ENCODE data around the gene THRAP3. TPM values are rescaled to one million over a fixed set of nuclear protein-coding genes. Genes with fewer than 3 reads are reported as not detected.

The THRAP3 gene
- total and polyA plus RNA-seq, 9 of the 15 experiments (the other 6 are each of a cell fraction or from before 2014, with no cell fraction given) = 66.2 to 135 (median 113) TPM

- peak; percentile 86 for TF ChIP-seq ATF3 (IDR thresholded peaks at IDR 0.05)
- TF ChIP-seq ATF3 (CRISPR knock-in tag; conservative IDR thresholded peaks at IDR 0.05) = peak; percentile 56; the same call in 1 of the 2 replicates
- no peak for TF ChIP-seq CHD1 (IDR thresholded peaks at IDR 0.05; ENCODE audit: low read length)
- TF ChIP-seq AFF4 (CRISPR knock-in tag; IDR thresholded peaks at IDR 0.05) = peak; percentile 90
- no peak for TF ChIP-seq ZNF696 (CRISPR knock-in tag; conservative IDR thresholded peaks at IDR 0.05)
- peak; percentile 100 for TF ChIP-seq GMEB1 (CRISPR knock-in tag; IDR thresholded peaks at IDR 0.05)
- no peak for TF ChIP-seq RBM15 (IDR thresholded peaks at IDR 0.05; ENCODE audit: insufficient read depth, low read length)
- TF ChIP-seq NUFIP1 (IDR thresholded peaks at IDR 0.05; ENCODE audit: partially characterized antibody) = no peak
- no peak for TF ChIP-seq BRD4 (IDR thresholded peaks at IDR 0.05)
- TF ChIP-seq MAFG (tag; conservative IDR thresholded peaks at IDR 0.05) = no peak
- no peak for TF ChIP-seq WHSC1 (IDR thresholded peaks at IDR 0.05; ENCODE audit: low read length)
- TF ChIP-seq PCBP1 (IDR thresholded peaks at IDR 0.05; ENCODE audit: low read depth, low read length, poor library complexity, severe bottlenecking) = no peak
- TF ChIP-seq ZSCAN32 (CRISPR knock-in tag; IDR thresholded peaks at IDR 0.05) = no peak
- TF ChIP-seq ZNF584 (CRISPR knock-in tag; IDR thresholded peaks at IDR 0.05; ENCODE audit: low read depth) = peak; percentile 93; the same call in 1 of the 2 replicates
- no peak for TF ChIP-seq IRF2 (CRISPR knock-in tag; IDR thresholded peaks at IDR 0.05)
- no peak for TF ChIP-seq THAP7 (CRISPR knock-in tag; IDR thresholded peaks at IDR 0.05)
- TF ChIP-seq HEY1 (CRISPR knock-in tag; IDR thresholded peaks at IDR 0.05; ENCODE audit: borderline replicate concordance) = no peak
- no peak for TF ChIP-seq CBX8 (IDR thresholded peaks at IDR 0.05; ENCODE audit: borderline replicate concordance, extremely low read depth, low read depth, low read length, poor library complexity, severe bottlenecking)
- no peak for TF ChIP-seq HMGXB4 (CRISPR knock-in tag; IDR thresholded peaks at IDR 0.05)
- peak; percentile 59 for TF ChIP-seq MEIS2 (IDR thresholded peaks at IDR 0.05; ENCODE audit: partially characterized antibody)
These were observed at the start of gene THRAP3 (continued) for GRCh38 chr1:36223996-36224536.

Data from K562 (cell line).